IPS-20b (cell line): ENCODE results near the gene ADGRE2.
"Not testable (repeated sequence)": the region's sequence is repeated elsewhere in the genome, so short reads cannot be mapped to it uniquely, and the experiment has no call there.

Source experiments
- H3K27ac ChIP-seq: one replicate; pipeline ENCODE4 v1.5.1; 2013; ENCODE audit warnings: low read length
- H3K27me3 ChIP-seq: 2 replicates; pipeline ENCODE4 v1.6.1; 2013; ENCODE audit warnings: mild to moderate bottlenecking, low read length, inconsistent platforms; ENCODE audit not compliant: insufficient read depth
- H3K36me3 ChIP-seq: 2 replicates; pipeline ENCODE4 v1.6.1; 2013; ENCODE audit warnings: low read depth, mild to moderate bottlenecking, inconsistent platforms, low read length, moderate library complexity; ENCODE audit not compliant: insufficient read depth
- H3K4me1 ChIP-seq: 2 replicates; pipeline ENCODE4 v1.6.1; 2013; ENCODE audit warnings: mild to moderate bottlenecking, control low read depth, inconsistent platforms, low read length, moderate library complexity; ENCODE audit not compliant: insufficient read depth
- H3K4me3 ChIP-seq: 2 replicates; pipeline ENCODE4 v1.5.1; 2013; ENCODE audit warnings: mild to moderate bottlenecking, low read length, inconsistent platforms
- H3K9ac ChIP-seq: 2 replicates; pipeline ENCODE4 v1.6.1; 2013; ENCODE audit warnings: low read depth, mild to moderate bottlenecking, inconsistent platforms, low read length, moderate library complexity
- H3K9me3 ChIP-seq: 2 replicates; pipeline ENCODE4 v1.6.1; 2013; ENCODE audit warnings: mild to moderate bottlenecking, low read depth, low read length, inconsistent platforms; ENCODE audit not compliant: insufficient read depth

Gene ADGRE2

DNA sequence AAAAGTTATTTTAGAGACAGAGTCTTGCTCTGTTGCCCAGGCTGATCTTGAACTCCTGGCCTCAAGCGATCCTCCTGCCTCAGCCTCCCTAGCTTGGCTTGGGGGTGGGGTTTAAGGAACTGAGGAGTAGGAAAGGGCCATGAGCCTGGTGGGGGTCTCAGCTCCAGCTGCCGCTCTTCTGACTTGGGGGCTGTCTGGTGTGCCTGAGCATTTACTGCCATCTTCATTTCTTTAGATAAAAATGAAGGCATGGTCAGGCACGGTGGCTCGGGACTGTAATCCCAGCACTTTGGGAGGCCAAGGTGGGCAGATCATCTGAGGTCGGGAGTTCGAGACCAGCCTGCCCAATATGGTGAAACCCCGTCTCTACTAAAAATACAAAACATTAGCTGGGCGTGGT lies 3.0 kb downstream of the ADGRE2 start:
- H3K27ac ChIP-seq, H3K4me1 ChIP-seq, H3K9me3 ChIP-seq, H3K36me3 ChIP-seq, H3K9ac ChIP-seq: not testable (repeated sequence)
- peak overlapping the region; percentile 69; the same call in 1 of the 2 replicates for H3K4me3 ChIP-seq
- peaks cover 15% of the 10 kb centered on the region for H3K27me3 ChIP-seq

DNA sequence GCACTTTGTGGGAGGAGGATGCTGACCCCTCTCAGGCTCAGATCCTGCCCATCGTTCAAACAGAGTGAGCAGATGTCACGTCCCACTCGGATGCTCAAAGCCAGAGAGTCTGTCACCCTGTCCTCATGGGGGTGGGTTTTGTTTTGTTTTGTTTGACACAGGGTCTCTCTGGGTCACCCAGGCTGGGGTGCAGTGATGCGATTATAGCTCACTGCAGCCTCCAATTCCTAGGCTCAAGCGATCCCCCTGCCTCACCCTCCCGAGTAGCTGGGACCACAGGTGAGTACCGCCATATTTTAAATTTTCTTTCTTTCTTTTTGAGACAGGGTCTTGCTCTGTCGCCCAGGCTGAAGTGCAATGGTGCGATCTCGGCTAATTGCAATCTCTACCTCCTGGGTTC lies 4.0 kb downstream of the ADGRE2 start:
- Histone ChIP-seq H3K27ac (no peak overlapping the region), H3K4me1 (no peaks in the 10 kb centered on the region), H3K4me3 (no peak overlapping the region), H3K9ac (no peak overlapping the region), H3K36me3 (no peaks in the 10 kb centered on the region), H3K9me3 (no peaks in the 10 kb centered on the region), H3K27me3 (peaks cover 15% of the 10 kb centered on the region)

DNA sequence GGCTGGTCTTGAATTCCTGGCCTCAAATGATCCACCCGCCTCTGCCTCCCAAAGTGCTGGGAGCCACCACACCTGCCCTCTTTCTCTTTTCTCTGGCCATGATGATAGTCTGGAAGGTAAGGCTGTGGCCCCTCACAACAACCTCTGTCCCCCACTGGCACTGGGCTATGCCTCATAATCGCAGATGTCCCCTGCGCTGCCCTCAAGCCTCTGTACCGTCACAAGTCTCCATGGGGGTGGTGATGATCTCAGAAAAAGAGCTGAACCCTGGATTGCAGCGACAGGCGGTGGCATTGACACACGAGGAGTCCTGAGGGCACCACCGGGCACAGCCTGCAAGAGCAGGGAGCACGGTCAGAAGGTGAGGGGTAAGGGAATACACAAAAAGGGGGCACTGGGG lies 4.6 kb downstream of the ADGRE2 start:
- H3K9ac ChIP-seq, H3K9me3 ChIP-seq, H3K27ac ChIP-seq, H3K4me3 ChIP-seq, H3K36me3 ChIP-seq, H3K4me1 ChIP-seq: not testable (repeated sequence)
- H3K27me3 ChIP-seq: peaks cover 15% of the 10 kb centered on the region

GRCh38 chr19:14772995-14773394 lies 5.4 kb downstream of the ADGRE2 start:
- H3K4me1 ChIP-seq: no peaks in the 10 kb centered on the region
- no peak overlapping the region for H3K9ac ChIP-seq
- H3K4me3 ChIP-seq: no peak overlapping the region
- peaks cover 15% of the 10 kb centered on the region for H3K27me3 ChIP-seq
- H3K36me3 ChIP-seq: no peaks in the 10 kb centered on the region
- H3K9me3 ChIP-seq: no peaks in the 10 kb centered on the region
- H3K27ac ChIP-seq: no peak overlapping the region

- no peak overlapping the region for H3K9ac ChIP-seq
- H3K27ac ChIP-seq: no peak overlapping the region
- no peak overlapping the region for H3K4me3 ChIP-seq
- H3K9me3 ChIP-seq: no peaks in the 10 kb centered on the region
- no peaks in the 10 kb centered on the region for H3K4me1 ChIP-seq
- peaks cover 15% of the 10 kb centered on the region for H3K27me3 ChIP-seq
- no peaks in the 10 kb centered on the region for H3K36me3 ChIP-seq
Observed at GRCh38 chr19:14772467-14772866, 5.9 kb downstream of the ADGRE2 start.

DNA sequence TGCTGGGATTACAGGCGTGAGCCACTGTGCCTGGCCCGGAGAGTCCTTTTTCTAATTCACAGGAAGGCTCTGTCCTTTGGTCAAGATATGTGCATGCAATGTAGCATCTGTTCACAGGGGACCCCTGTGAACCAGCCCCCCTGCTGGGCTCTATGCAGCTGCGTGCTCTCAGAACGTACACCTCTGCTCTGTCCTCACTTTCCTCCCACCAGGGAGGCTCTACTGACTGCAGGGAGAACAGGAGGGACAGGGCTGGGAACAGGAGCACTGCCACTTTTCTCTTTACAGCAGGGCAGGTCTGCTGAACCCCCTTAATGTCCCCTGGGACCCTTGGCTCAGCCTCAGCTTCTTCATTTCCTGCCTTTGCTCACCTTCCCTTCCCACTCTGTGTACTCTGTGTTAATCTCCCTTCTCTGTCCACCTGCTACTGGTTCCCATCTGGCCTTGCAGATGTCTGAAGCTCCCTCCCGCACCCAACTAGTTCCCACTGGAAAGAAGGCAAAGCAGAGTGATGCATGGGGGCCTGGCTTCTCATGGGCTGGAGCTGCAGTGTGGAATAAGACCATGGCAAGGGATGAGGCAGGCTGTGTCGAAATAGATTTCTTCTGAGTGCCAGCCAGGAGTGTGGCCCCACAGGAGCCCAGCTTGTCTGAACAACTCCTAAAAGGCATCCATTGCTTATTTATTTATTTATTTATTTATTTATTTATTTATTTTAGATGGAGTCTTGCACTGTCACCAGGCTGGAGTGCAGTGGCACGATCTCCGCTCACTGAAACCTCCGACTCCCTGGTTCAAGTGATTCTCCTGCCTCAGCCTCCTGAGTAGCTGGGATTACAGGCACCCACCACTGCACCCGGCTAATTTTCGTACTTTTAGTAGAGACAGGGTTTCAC lies 7.2 kb downstream of the ADGRE2 start:
- no peak overlapping the region for H3K4me3 ChIP-seq
- no peaks in the 10 kb centered on the region for H3K9me3 ChIP-seq
- H3K27ac ChIP-seq: no peak overlapping the region
- no peak overlapping the region for H3K9ac ChIP-seq
- H3K36me3 ChIP-seq: no peaks in the 10 kb centered on the region
- H3K27me3 ChIP-seq: peaks cover 9% of the 10 kb centered on the region
- no peaks in the 10 kb centered on the region for H3K4me1 ChIP-seq

DNA sequence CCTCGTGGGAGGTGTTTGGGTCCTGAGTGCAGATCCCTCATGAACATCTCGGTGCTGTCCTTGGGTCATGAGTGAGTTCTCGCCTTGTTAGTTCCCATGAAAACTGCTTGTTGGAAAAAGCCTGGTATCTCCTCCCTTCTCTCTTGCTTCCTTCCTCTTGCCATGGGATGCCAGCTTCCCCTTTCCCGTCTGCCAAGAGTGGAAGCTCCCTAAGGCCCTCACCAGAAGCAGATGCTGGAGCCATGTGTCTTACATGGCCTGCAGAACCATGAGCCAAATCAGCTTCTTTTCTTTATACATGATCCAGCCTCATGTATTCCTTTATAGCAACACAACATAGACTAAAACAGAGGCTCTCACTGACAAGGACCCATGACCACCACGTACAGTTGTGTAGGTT lies 8.2 kb downstream of the ADGRE2 start:
- Histone ChIP-seq H3K4me1 (no peaks in the 10 kb centered on the region), H3K9ac (no peak overlapping the region), H3K27ac (no peak overlapping the region), H3K27me3 (no peaks in the 10 kb centered on the region), H3K36me3 (no peaks in the 10 kb centered on the region), H3K9me3 (no peaks in the 10 kb centered on the region), H3K4me3 (no peak overlapping the region)

- no peaks in the 10 kb centered on the region for H3K4me1 ChIP-seq
- no peak overlapping the region for H3K27ac ChIP-seq
- no peaks in the 10 kb centered on the region for H3K36me3 ChIP-seq
- no peak overlapping the region for H3K9ac ChIP-seq
- no peaks in the 10 kb centered on the region for H3K27me3 ChIP-seq
- H3K9me3 ChIP-seq: no peaks in the 10 kb centered on the region
- no peak overlapping the region for H3K4me3 ChIP-seq
Observed at GRCh38 chr19:14769201-14769600, 9.2 kb downstream of the ADGRE2 start.

- Histone ChIP-seq H3K36me3 (no peaks in the 10 kb centered on the region), H3K27me3 (no peaks in the 10 kb centered on the region), H3K4me1 (no peaks in the 10 kb centered on the region), H3K9me3 (no peaks in the 10 kb centered on the region), H3K9ac (no peak overlapping the region), H3K4me3 (no peak overlapping the region), H3K27ac (no peak overlapping the region)
Observed at GRCh38 chr19:14768001-14768400, 10.4 kb downstream of the ADGRE2 start.

DNA sequence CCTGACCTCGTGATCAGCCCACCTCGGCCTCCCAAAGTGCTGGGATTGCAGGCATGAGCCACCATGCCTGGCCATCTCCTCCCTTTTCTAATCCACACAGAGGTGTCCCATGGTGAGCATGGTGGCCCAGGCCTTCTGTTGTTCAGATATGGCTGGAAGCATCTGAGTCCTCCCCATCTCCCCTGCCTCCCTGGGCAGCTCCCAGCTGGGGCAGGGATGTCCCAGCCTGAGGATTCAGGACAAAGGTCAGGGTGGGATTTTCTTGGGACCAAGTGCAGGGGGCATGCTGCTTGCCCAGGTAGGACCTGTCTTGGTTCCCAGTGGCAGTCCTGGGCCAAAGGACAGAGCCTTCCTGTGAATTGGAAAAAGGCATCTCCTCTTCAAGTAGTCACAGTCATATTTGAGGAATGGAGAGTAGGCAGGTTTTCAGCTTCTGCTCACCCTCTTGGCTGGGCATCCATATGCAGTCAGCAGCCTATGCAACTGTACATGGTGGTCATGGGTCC lies 10.8 kb downstream of the ADGRE2 start:
- no peak overlapping the region for H3K27ac ChIP-seq

GRCh38 chr19:14765841-14766240 lies 12.5 kb downstream of the ADGRE2 start:
- not testable (repeated sequence) for H3K27me3 ChIP-seq, H3K4me1 ChIP-seq, H3K27ac ChIP-seq, H3K36me3 ChIP-seq, H3K9ac ChIP-seq, H3K9me3 ChIP-seq, H3K4me3 ChIP-seq

More for the DNA sequence above, 10.8 kb downstream of the ADGRE2 start:
- no peaks in the 10 kb centered on the region for H3K36me3 ChIP-seq
- no peaks in the 10 kb centered on the region for H3K9me3 ChIP-seq
- no peaks in the 10 kb centered on the region for H3K4me1 ChIP-seq
- H3K9ac ChIP-seq: no peak overlapping the region
- no peaks in the 10 kb centered on the region for H3K27me3 ChIP-seq
- H3K4me3 ChIP-seq: no peak overlapping the region

DNA sequence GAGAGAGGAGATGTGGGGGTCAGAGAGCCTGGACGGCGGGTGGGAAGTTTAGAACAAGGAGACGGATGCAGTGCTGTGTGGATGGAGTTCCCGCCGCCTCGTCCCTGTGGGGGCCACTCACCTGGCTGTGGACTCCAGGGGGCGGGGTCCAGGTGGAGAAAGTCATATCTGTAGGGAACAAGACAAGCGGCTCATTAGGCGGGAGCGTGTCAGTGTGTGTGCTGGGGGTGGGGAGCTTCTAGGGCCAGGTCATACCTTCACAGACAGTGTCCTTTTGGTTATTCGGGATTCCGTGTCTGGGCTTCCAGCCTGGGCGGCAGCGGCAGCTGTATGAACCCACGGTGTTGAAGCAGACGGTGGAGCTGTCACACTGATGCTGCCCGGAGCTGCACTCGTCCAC lies 13.0 kb downstream of the ADGRE2 start:
- not testable (repeated sequence) for H3K36me3 ChIP-seq, H3K4me3 ChIP-seq, H3K4me1 ChIP-seq, H3K9ac ChIP-seq, H3K27me3 ChIP-seq, H3K27ac ChIP-seq, H3K9me3 ChIP-seq
